Duodenal mucosa (tissue), 2 donors: Measurements from ENCODE around the gene FKBP6.
A peak's percentile ranks its signal among the peaks of the same experiment; 100 is the strongest.
"Not testable (repeated sequence)": the region's sequence is repeated elsewhere in the genome, so short reads cannot be mapped to it uniquely, and the experiment has no call there.

ENCODE experiments used
- H3K27ac ChIP-seq: one replicate; pipeline ENCODE4 v1.7.0; 2013; ENCODE audit warnings: low read depth, low read length
- H3K27me3 ChIP-seq, 2 donors: one replicate each; pipeline ENCODE4 v1.7.0; 2013; ENCODE audit warnings: low read length in 2 of 2, control low read depth in 1 of 2; ENCODE audit not compliant: insufficient read depth in 2 of 2, control insufficient read depth in 1 of 2
- H3K36me3 ChIP-seq, 2 donors: one replicate each; pipeline ENCODE4 v1.7.0; 2013; ENCODE audit warnings: low read length in 2 of 2, control low read depth in 1 of 2; ENCODE audit not compliant: insufficient read depth in 2 of 2, control insufficient read depth in 1 of 2
- H3K4me1 ChIP-seq, 2 donors: one replicate each; pipeline ENCODE4 v1.7.0; 2013; ENCODE audit warnings: low read length in 2 of 2, control low read depth in 1 of 2; ENCODE audit not compliant: insufficient read depth in 2 of 2, control insufficient read depth in 1 of 2
- H3K4me3 ChIP-seq, 2 donors: one replicate each; pipeline ENCODE4 v1.7.0; 2013; ENCODE audit warnings: low read length in 2 of 2, low read depth in 1 of 2
- H3K9ac ChIP-seq, 2 donors: one replicate each; pipeline ENCODE4 v1.7.0; 2013; ENCODE audit warnings: low read length in 2 of 2, low read depth in 1 of 2
- H3K9me3 ChIP-seq, 2 donors: one replicate each; pipeline ENCODE4 v1.7.0; 2013; ENCODE audit warnings: low read length in 2 of 2, control low read depth in 1 of 2; ENCODE audit not compliant: control insufficient read depth in 1 of 2

The FKBP6 gene

GRCh38 chr7:73323434-73324080 is 4.4 kb upstream of the FKBP6 start:
- H3K9ac ChIP-seq, H3K27ac ChIP-seq, H3K36me3 ChIP-seq, H3K27me3 ChIP-seq, H3K4me1 ChIP-seq, H3K9me3 ChIP-seq: not testable (repeated sequence)
- peak overlapping the region in 1 of 2 donors; percentile 48 for H3K4me3 ChIP-seq

GRCh38 chr7:73324081-73324845 is 3.7 kb upstream of the FKBP6 start:
- not testable (repeated sequence) for H3K27me3 ChIP-seq, H3K9me3 ChIP-seq, H3K27ac ChIP-seq, H3K36me3 ChIP-seq, H3K4me1 ChIP-seq
- H3K9ac ChIP-seq: peak overlapping the region in 1 of 2 donors; percentile 25
- H3K4me3 ChIP-seq: peak overlapping the region; percentile 0 to 48

DNA sequence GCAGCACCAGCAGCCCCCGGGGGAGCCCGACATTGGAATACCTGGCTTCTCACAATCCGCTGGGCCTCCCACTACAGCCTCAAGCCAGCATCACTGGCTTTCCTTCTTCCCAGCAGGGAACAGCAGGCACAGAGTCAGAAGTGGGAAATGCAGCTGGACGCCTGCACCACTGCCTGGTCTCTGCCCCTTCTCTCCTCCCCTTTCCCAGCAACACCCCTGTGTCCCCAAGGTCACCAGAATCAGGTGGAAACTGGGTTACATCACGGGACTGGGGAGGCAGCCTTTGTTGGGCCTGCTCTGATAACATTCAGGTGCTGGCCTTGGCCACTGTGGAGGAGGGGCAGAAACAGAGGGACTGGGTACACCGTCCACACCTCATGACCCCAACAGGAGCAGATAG is 2.5 kb upstream of the FKBP6 start:
- H3K9ac ChIP-seq, H3K27me3 ChIP-seq, H3K4me1 ChIP-seq, H3K4me3 ChIP-seq, H3K36me3 ChIP-seq, H3K27ac ChIP-seq, H3K9me3 ChIP-seq: not testable (repeated sequence)

- not testable (repeated sequence) for H3K36me3 ChIP-seq, H3K27me3 ChIP-seq, H3K4me1 ChIP-seq, H3K4me3 ChIP-seq, H3K9me3 ChIP-seq, H3K9ac ChIP-seq, H3K27ac ChIP-seq
These were observed 512 bp upstream of the FKBP6 start for GRCh38 chr7:73327449-73327848.

- H3K27ac ChIP-seq: no peak overlapping the region
- H3K27me3 ChIP-seq: no peaks in the 10 kb centered on the region
- no peak overlapping the region for H3K4me3 ChIP-seq
- H3K9ac ChIP-seq: no peak overlapping the region
- peaks cover 0 to 4% of the 10 kb centered on the region in 2 donors for H3K4me1 ChIP-seq
- H3K36me3 ChIP-seq: no peaks in the 10 kb centered on the region
- H3K9me3 ChIP-seq: no peaks in the 10 kb centered on the region
These were observed 735 bp downstream of the FKBP6 start for GRCh38 chr7:73328696-73329095.

DNA sequence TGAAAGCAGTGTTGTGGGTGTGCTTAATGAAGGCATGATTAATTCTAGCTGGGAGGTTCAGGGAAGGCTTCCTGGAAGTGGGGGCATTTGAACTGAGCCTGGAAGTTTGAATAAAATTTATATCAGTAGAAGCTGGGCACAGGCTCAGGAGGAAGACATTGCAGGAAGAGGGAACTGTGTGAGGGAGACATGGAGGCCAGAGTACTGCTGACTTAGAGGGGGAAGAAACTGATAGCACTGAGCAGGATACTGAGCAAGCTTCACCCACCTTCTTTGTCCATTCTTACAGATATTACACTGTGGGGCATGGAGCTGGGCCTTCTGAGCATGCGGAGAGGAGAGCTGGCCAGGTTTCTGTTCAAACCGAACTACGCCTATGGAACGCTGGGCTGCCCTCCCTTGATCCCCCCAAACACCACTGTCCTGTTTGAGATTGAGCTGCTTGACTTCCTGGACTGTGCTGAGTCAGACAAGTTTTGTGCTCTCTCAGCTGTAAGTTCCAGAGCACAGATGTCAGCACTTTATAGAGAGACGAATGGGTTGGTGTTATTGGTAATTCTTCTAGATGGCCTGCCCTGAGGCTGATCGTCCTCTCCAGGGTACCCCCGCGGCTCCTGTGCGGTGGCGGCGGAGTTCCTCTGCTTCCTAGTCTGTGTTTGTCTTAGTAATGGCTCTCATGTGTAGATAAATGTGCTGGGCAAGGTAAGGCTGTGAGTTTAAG is 2.1 kb downstream of the FKBP6 start:
- H3K36me3 ChIP-seq: no peaks in the 10 kb centered on the region
- no peaks in the 10 kb centered on the region for H3K4me1 ChIP-seq
- no peaks in the 10 kb centered on the region for H3K27me3 ChIP-seq
- no peaks in the 10 kb centered on the region for H3K9me3 ChIP-seq
- H3K9ac ChIP-seq: no peak overlapping the region
- H3K27ac ChIP-seq: no peak overlapping the region
- H3K4me3 ChIP-seq: no peak overlapping the region

DNA sequence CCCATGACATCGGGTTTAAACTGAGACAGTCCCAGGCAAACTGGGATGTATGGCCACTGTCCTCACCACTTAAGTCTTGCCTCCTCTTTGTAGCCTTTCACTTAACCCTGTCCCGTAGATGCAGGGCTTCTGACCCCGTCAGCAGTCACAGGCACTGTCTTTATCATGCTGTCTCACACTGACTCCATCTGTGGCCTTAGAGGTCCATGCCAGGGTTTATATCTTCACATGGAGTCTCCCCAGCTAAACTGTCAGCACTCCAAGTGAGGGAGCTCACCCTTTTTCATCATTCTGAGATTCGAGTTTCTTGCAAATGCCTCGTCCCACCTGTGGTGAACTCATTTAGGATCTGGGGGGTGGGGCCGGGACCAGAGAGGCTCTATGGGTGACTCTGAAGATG is 2.8 kb downstream of the FKBP6 start:
- Histone ChIP-seq H3K9me3 (no peaks in the 10 kb centered on the region), H3K27me3 (no peaks in the 10 kb centered on the region), H3K9ac (no peak overlapping the region), H3K27ac (no peak overlapping the region), H3K4me3 (no peak overlapping the region), H3K4me1 (no peaks in the 10 kb centered on the region), H3K36me3 (no peaks in the 10 kb centered on the region)

DNA sequence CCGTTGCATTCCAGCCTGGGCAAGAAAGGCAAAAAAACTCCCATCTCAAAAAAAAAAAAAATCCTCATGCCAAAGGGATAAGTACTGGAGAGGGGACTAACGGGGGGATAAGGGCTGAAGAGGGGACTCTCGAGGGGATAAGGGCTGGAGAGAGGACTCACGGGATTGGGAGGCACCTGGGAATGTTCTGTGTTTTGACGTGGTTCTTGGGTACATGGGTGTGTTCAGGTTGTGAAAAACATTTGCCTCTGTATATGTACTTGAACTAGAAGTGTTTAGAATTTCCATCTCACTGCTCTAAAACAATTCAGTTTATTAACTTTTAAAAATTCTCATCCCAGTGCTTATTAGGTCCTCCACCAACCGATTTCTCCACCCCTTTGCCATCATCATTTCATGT is 4.5 kb downstream of the FKBP6 start:
- Histone ChIP-seq H3K4me1 (no peaks in the 10 kb centered on the region), H3K4me3 (no peak overlapping the region), H3K9ac (no peak overlapping the region), H3K27me3 (no peaks in the 10 kb centered on the region), H3K27ac (no peak overlapping the region), H3K36me3 (no peaks in the 10 kb centered on the region), H3K9me3 (no peaks in the 10 kb centered on the region)

- Histone ChIP-seq H3K4me1 (no peaks in the 10 kb centered on the region), H3K36me3 (no peaks in the 10 kb centered on the region), H3K9me3 (no peaks in the 10 kb centered on the region), H3K9ac (no peak overlapping the region), H3K27ac (no peak overlapping the region), H3K4me3 (no peak overlapping the region), H3K27me3 (no peaks in the 10 kb centered on the region)
These were observed 10.4 kb downstream of the FKBP6 start for GRCh38 chr7:73338321-73338720.

DNA sequence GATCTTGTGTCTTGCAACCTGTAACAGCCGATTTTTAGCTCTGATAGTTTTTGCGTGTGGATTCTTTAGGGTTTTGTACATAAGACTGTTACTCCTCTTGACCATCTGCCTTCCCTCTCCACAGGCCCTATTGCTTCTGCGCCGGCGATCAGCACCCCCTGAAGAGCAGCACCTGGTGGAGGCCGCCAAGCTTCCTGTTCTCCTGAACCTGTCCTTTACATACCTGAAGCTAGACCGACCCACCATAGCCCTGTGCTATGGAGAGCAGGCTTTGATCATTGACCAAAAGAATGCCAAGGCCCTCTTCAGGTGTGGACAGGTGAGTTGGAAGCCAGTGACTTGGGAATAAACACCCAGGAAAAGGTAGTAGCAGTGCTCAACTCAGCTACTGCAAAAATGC is 12.6 kb downstream of the FKBP6 start:
- Histone ChIP-seq H3K9ac (no peak overlapping the region), H3K4me1 (peaks cover 0 to 5% of the 10 kb centered on the region in 2 donors), H3K36me3 (no peaks in the 10 kb centered on the region), H3K27me3 (no peaks in the 10 kb centered on the region), H3K4me3 (no peak overlapping the region), H3K27ac (no peak overlapping the region), H3K9me3 (no peaks in the 10 kb centered on the region)
